ENCODE results near the gene RAB43.

Gene RAB43

GRCh38 chr3:129047553-129047839 is 74.1 kb downstream of the RAB43 start:
- no peak for DNase-seq
- Histone ChIP-seq H3K27me3 (replicated peaks) (peaks cover 8% of the 10 kb centered on the region), H3K36me3 (replicated peaks) (no peaks in the 10 kb centered on the region), H3K27ac (no peak overlapping the region), H3K4me3 (ENCODE audit: low read depth, low read length) (no peak overlapping the region)
- no peak for TF ChIP-seq CTCF (IDR thresholded peaks at IDR 0.05; ENCODE audit: low read depth, low read length, missing control alignments)
- in situ Hi-C loops (cut with HindIII; ENCODE audit: low pct_ligation_motif_present, low sequenced_read_pairs) = no loop called here

- H3K36me3 ChIP-seq (replicated peaks) = no peaks in the 10 kb centered on the region
- H3K4me3 ChIP-seq (ENCODE audit: low read depth, low read length) = no peak overlapping the region
- TF ChIP-seq CTCF (IDR thresholded peaks at IDR 0.05; ENCODE audit: low read depth, low read length, missing control alignments) = no peak
- in situ Hi-C loops (cut with HindIII; ENCODE audit: low pct_ligation_motif_present, low sequenced_read_pairs) = no loop called here
- H3K27me3 ChIP-seq (replicated peaks) = peaks cover 8% of the 10 kb centered on the region
- H3K27ac ChIP-seq = no peak overlapping the region
- no peak for DNase-seq
Measured at GRCh38 chr3:129046732-129047552, 74.7 kb downstream of the RAB43 start.

- Histone ChIP-seq H3K27ac (no peak overlapping the region), H3K27me3 (replicated peaks) (peaks cover 8% of the 10 kb centered on the region), H3K4me3 (ENCODE audit: low read depth, low read length) (peak overlapping the region; percentile 15), H3K36me3 (replicated peaks) (no peaks in the 10 kb centered on the region)
- peak; percentile 42 for TF ChIP-seq CTCF (IDR thresholded peaks at IDR 0.05; ENCODE audit: low read depth, low read length, missing control alignments)
- in situ Hi-C loops (cut with HindIII; ENCODE audit: low pct_ligation_motif_present, low sequenced_read_pairs) = no loop called here
- no peak for DNase-seq
Measured at GRCh38 chr3:129046037-129046731, 75.4 kb downstream of the RAB43 start.

- Histone ChIP-seq H3K36me3 (replicated peaks) (no peaks in the 10 kb centered on the region), H3K27me3 (replicated peaks) (peaks cover 8% of the 10 kb centered on the region), H3K4me3 (ENCODE audit: low read depth, low read length) (peak overlapping the region; percentile 15), H3K27ac (no peak overlapping the region)
- DNase-seq = no peak
- in situ Hi-C loops (cut with HindIII; ENCODE audit: low pct_ligation_motif_present, low sequenced_read_pairs) = no loop called here
- TF ChIP-seq CTCF (IDR thresholded peaks at IDR 0.05; ENCODE audit: low read depth, low read length, missing control alignments) = no peak
Measured at GRCh38 chr3:129045675-129046036, 75.9 kb downstream of the RAB43 start.

GRCh38 chr3:129040579-129041300 is 80.9 kb downstream of the RAB43 start:
- no peak overlapping the region for H3K27ac ChIP-seq
- no peak for TF ChIP-seq CTCF (IDR thresholded peaks at IDR 0.05; ENCODE audit: low read depth, low read length, missing control alignments)
- no peaks in the 10 kb centered on the region for H3K36me3 ChIP-seq (replicated peaks)
- in situ Hi-C loops (cut with HindIII; ENCODE audit: low pct_ligation_motif_present, low sequenced_read_pairs) = no loop called here
- no peak for DNase-seq
- H3K27me3 ChIP-seq (replicated peaks) = peaks cover 13% of the 10 kb centered on the region
- H3K4me3 ChIP-seq (ENCODE audit: low read depth, low read length) = no peak overlapping the region

Data from brain microvascular endothelial cell (primary cell).